OCI-LY3 (cell line): ENCODE measurements around the gene GM2A.

ENCODE experiments used
- H2AFZ ChIP-seq: fragments of 200-600, 300-600 bp; shearing (Covaris generic); 2 replicates; pipeline ENCODE4 v1.6.0; 2014; ENCODE audit warnings: antibody characterized with exemption, low read depth, low read length
- H3K27ac ChIP-seq: fragments of 200-600, 300-600 bp; sonication (generic); 2 replicates; pipeline ENCODE4 v1.5.1; 2014; ENCODE audit warnings: mild to moderate bottlenecking, low read length, moderate library complexity, mixed read lengths
- H3K27me3 ChIP-seq: fragments of 200-600, 300-600 bp; sonication (generic); 2 replicates; pipeline ENCODE4 v1.6.1; 2014; ENCODE audit warnings: low read depth, low read length, mixed read lengths
- H3K36me3 ChIP-seq: fragments of 200-600, 300-600 bp; sonication (generic); replicated peaks from 2 replicates; pipeline ENCODE3; 2014; ENCODE audit warnings: low read depth, low read length, mixed read lengths
- H3K4me1 ChIP-seq: fragments of 300-600, 200-600 bp; sonication (generic); 2 replicates; pipeline ENCODE4 v1.6.1; 2014; ENCODE audit warnings: low read length, mixed read lengths
- H3K4me2 ChIP-seq: fragments of 200-600, 300-600 bp; sonication (generic); 2 replicates; pipeline ENCODE4 v1.6.1; 2014; ENCODE audit warnings: low read length, mixed read lengths
- H3K4me3 ChIP-seq: fragments of 300-600, 200-600 bp; sonication (generic); 2 replicates; pipeline ENCODE4 v1.5.1; 2014; ENCODE audit warnings: antibody characterized with exemption, mild to moderate bottlenecking, low read length, moderate library complexity
- H3K79me2 ChIP-seq: fragments of 300-600, 200-600 bp; shearing (Covaris generic); 2 replicates; pipeline ENCODE4 v1.6.1; 2014; ENCODE audit warnings: mild to moderate bottlenecking, low read length, mixed read lengths
- H3K9ac ChIP-seq: fragments of 300-600, 200-600 bp; shearing (Covaris generic); 2 replicates; pipeline ENCODE4 v1.6.0; 2014; ENCODE audit warnings: mild to moderate bottlenecking, low read length, moderate library complexity
- H3K9me3 ChIP-seq: fragments of 200-600, 300-600 bp; shearing (Covaris generic); 2 replicates; pipeline ENCODE4 v1.6.1; 2014; ENCODE audit warnings: low read length, mixed read lengths; ENCODE audit not compliant: insufficient read depth
- H4K20me1 ChIP-seq: fragments of 200-600, 300-600 bp; sonication (generic); 2 replicates; pipeline ENCODE4 v1.6.1; 2016; ENCODE audit warnings: low read length, mixed read lengths; ENCODE audit not compliant: insufficient read depth
- EZH2phosphoT487 ChIP-seq: fragments of 200-600 bp; shearing (Covaris generic); IDR thresholded peaks from 2 replicates; pipeline ENCODE4 v1.6.1; 2018; ENCODE audit warnings: antibody characterized with exemption, mixed run types, low read depth
- TF ChIP-seq, protein P1 (sequence below): fragments of 200-600, 300-600 bp; sonication (generic); IDR thresholded peaks from 2 replicates; pipeline ENCODE4 v1.5.1; 2014; ENCODE audit warnings: antibody characterized with exemption, low read length, low read depth

The GM2A gene

GRCh38 chr5:151212406-151212798 lies 40.6 kb upstream of the GM2A start:
- Histone ChIP-seq H3K4me3 (0 out of 2 replicates have a peak overlapping the region, but pooled peaks have one; percentile 19), H3K27ac (peak overlapping the region; percentile 99), H3K4me2 (peak overlapping the region; percentile 50)

DNA sequence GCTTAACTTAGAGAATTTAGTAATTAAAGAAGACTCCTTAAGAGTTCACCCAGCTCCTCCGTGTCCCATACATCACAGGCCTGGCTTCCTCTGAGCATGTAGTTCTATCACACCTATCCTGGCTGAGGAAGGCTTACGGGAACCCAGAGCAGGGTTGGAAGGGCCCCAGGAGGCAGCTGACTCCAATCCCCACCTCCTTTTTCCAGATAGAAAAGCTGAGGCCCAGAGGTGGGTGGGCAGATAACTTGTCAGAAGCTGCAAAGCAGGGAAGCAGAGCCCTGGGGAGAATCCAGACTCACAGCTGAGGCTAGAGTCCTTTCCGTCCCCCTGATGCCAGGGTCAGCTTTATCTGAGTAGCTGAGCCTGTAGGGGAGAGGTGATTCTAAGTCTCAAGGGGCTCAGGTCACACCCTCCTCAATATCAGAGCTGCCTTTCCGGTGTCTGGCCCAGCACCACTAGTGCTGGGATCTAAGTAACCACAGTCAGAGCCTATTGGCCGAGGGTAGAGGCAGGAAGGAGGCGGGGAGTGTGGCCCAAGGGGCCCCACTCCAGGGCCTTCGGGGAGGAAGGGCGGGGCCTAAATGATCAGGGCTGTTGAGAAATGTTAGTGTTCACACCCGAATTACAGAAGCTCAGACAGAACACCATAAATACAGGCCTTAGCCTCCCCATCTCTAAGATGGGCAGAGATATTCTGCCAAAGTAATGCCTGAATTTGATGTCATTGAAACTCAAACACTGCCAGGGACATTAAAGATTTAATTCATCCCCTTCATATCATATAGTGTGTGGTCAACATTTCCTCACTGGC lies 39.0 kb upstream of the GM2A start:
- peak overlapping the region; percentile 99 for H3K27ac ChIP-seq
- H4K20me1 ChIP-seq, result peaks cover under 1% of the 10 kb centered on the region; the same call in 1 of the 2 replicates
- peaks cover 14% of the 10 kb centered on the region for H3K36me3 ChIP-seq
- no peak overlapping the region for H2AFZ ChIP-seq
- peak overlapping the region; percentile 91 for H3K4me2 ChIP-seq
- H3K4me1 ChIP-seq, result peaks cover 72% of the 10 kb centered on the region
- peaks cover 44% of the 10 kb centered on the region for H3K79me2 ChIP-seq
- H3K27me3 ChIP-seq, result no peaks in the 10 kb centered on the region
- H3K9me3 ChIP-seq, result peaks cover 23% of the 10 kb centered on the region; the same call in 1 of the 2 replicates
- peak overlapping the region; percentile 66 for H3K4me3 ChIP-seq
- TF ChIP-seq, protein P1, sequence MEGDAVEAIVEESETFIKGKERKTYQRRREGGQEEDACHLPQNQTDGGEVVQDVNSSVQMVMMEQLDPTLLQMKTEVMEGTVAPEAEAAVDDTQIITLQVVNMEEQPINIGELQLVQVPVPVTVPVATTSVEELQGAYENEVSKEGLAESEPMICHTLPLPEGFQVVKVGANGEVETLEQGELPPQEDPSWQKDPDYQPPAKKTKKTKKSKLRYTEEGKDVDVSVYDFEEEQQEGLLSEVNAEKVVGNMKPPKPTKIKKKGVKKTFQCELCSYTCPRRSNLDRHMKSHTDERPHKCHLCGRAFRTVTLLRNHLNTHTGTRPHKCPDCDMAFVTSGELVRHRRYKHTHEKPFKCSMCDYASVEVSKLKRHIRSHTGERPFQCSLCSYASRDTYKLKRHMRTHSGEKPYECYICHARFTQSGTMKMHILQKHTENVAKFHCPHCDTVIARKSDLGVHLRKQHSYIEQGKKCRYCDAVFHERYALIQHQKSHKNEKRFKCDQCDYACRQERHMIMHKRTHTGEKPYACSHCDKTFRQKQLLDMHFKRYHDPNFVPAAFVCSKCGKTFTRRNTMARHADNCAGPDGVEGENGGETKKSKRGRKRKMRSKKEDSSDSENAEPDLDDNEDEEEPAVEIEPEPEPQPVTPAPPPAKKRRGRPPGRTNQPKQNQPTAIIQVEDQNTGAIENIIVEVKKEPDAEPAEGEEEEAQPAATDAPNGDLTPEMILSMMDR, result no peak
- TF ChIP-seq EZH2phosphoT487, result no peak
- H3K9ac ChIP-seq, result peak overlapping the region; percentile 77

More at GRCh38 chr5:151212406-151212798, 40.6 kb upstream of the GM2A start:
- Histone ChIP-seq H3K9me3 (peaks cover 23% of the 10 kb centered on the region; the same call in 1 of the 2 replicates), H3K4me1 (peaks cover 62% of the 10 kb centered on the region), H3K36me3 (peaks cover 18% of the 10 kb centered on the region), H2AFZ (no peak overlapping the region), H3K79me2 (peaks cover 34% of the 10 kb centered on the region), H3K9ac (peak overlapping the region; percentile 60), H4K20me1 (no peaks in the 10 kb centered on the region), H3K27me3 (no peaks in the 10 kb centered on the region)
- no peak for TF ChIP-seq EZH2phosphoT487
- TF ChIP-seq, protein P1, result no peak

DNA sequence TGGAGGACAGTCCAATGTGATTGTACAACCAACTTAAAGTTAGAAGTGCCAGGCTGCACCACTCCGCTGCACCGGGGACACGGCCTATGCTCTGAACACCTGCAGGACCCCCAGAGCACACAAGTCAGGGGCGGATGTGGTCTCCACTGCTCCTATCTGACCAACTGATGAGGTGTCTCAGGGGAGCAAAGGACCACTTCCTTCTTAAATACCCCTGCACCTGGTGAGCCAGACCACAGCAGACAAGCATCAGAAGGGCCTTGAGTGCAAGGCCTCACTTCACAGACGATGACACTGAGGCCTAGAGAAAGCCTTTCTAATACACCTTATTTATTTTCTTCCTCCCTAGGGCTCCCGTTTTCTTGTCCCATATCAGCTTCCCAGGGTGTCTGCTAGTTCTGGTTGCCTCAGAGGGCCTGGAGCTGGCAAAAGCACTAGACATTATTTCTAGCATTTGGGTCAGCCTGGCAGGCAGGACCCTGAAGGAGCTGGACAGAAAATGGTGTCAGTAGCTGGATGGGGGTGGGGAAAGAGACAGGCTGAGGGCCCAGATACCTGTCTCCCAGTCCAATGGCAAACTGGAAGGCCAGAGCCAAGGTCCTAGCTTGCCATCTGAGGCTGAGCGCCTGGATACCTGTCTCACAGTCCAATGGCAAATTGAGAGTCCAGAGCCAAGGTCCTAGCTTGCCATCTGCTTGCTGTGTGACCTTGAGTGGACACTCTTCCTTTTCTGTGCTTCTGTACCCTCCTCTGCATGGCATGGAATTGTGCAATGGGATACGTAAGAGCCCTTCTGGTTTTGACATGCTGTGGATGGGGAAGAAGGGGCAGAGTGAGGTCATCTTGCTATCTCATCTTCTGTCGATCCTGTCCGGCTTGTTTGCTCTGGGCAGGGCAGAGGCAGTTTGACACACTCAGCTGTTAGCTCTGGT lies 38.1 kb upstream of the GM2A start:
- H3K4me3 ChIP-seq, result peak overlapping the region; percentile 66
- peaks cover 49% of the 10 kb centered on the region for H3K79me2 ChIP-seq
- peaks cover 4% of the 10 kb centered on the region; the same call in 1 of the 2 replicates for H4K20me1 ChIP-seq
- H3K27ac ChIP-seq, result peak overlapping the region; percentile 99
- TF ChIP-seq, protein P1, result no peak
- no peak for TF ChIP-seq EZH2phosphoT487
- peaks cover 23% of the 10 kb centered on the region; the same call in 1 of the 2 replicates for H3K9me3 ChIP-seq
- H3K36me3 ChIP-seq, result peaks cover 13% of the 10 kb centered on the region
- peak overlapping the region; percentile 91 for H3K4me2 ChIP-seq
- peak overlapping the region; percentile 70 for H3K9ac ChIP-seq
- H3K4me1 ChIP-seq, result peaks cover 75% of the 10 kb centered on the region
- no peak overlapping the region for H2AFZ ChIP-seq
- no peaks in the 10 kb centered on the region for H3K27me3 ChIP-seq

DNA sequence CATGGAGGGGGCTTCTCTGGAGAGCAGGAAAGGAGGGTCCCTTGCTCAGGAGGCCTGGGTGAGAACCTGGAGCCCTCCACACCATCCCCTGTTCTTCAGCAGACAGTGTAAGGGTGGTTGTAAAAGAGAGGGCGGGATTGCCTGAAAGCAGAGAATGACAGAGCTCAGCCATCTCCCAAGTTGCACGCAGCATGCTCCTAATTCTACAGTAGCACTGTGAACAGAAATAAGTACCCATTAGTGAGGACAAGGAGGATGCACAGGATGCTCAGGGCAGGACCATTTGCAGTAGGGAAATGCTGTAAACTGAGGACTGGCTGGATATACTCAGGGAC lies 37.5 kb upstream of the GM2A start:
- H3K9me3 ChIP-seq, result peaks cover 23% of the 10 kb centered on the region; the same call in 1 of the 2 replicates
- TF ChIP-seq EZH2phosphoT487, result no peak
- TF ChIP-seq, protein P1, result no peak
- peak overlapping the region; percentile 91 for H3K4me2 ChIP-seq
- no peak overlapping the region for H2AFZ ChIP-seq
- no peak overlapping the region for H3K4me3 ChIP-seq
- H3K27me3 ChIP-seq, result no peaks in the 10 kb centered on the region
- 0 out of 2 replicates have a peak overlapping the region, but pooled peaks have one; percentile 70 for H3K9ac ChIP-seq
- H4K20me1 ChIP-seq, result peaks cover 10% of the 10 kb centered on the region; the same call in 1 of the 2 replicates
- peak overlapping the region; percentile 99 for H3K27ac ChIP-seq
- peaks cover 13% of the 10 kb centered on the region for H3K36me3 ChIP-seq
- H3K4me1 ChIP-seq, result peaks cover 70% of the 10 kb centered on the region
- peaks cover 56% of the 10 kb centered on the region for H3K79me2 ChIP-seq
